HG02571 (cell line): Measurements from ENCODE around the gene CADPS.

Source experiments
- ATAC-seq: cut with Tn5 transposase; IDR thresholded peaks from one replicate; pipeline ENCODE4 v1.9.1; 2021; ENCODE audit warnings: mild to moderate bottlenecking, moderate library complexity; ENCODE audit not compliant: unreplicated experiment

CADPS gene

DNA sequence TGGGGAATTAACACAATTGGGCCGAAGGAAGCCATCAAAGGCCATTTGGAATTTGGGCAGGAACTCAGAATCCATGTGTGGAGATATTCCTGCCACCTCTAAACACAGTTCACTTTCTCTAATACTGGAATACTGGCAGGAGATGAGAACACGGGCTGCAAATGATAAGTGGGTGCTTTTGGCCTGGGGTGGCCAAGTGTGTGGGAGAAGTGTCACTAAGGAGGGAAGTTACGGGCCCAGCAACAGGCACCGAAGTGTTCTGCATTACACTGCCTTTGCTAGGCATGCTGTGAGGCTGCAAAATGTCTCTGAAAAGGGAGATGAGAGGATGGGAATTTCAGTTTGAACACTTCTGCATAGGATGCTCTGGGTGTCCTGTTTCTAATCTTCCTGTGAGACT lies 412.4 kb downstream of the CADPS start:
- no peak for ATAC-seq

DNA sequence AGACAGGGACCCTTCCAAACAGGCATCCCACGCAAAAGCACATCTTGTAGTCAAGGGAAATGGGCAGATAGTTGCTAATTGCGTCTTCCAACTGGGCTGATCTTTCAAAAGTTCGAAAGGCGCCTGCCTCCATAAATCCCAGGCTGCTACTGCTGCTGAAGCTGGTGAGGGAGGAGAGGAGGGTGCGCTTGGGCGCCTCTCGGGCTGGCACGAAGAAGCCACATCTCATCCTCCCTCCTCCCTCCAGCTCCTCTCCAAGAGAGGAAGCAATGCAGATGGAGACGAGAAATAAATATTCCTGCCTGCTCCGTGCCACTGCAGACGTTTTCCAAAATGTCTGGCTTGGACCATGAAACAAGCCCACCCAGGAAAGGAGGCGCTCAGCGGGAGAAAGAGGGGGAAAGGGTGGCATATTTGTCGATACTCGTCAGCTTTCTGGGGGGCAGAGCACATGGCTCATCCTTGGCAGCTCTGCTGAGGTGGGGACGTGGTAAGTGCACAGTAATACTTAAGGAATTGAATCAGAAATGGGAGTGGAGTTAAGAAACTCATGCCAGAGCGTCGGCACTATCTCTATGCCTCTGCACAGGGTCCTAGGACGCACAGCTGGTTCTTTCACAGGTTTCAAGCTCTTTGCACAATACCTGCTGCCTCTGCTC lies 413.0 kb downstream of the CADPS start:
- ATAC-seq = no peak

DNA sequence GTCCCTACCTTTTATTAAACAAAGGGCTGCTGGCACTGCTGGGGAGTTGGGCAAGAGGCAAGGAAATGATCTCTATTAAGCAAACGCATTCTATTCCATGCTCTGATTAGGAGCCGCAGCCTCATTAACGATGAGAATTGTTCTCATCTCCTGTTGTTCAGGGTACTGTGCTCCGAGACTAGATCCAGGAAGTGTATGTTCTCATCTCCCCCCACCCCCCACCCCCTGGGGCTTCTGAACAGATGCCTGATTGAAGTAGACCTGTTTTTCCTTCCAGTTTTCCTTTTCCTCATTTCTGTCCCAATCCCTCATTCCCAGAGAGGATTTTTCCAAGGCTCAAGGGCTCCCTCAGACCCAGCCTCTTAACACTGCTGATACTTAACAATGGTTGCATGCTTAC lies 420.3 kb downstream of the CADPS start:
- no peak for ATAC-seq

DNA sequence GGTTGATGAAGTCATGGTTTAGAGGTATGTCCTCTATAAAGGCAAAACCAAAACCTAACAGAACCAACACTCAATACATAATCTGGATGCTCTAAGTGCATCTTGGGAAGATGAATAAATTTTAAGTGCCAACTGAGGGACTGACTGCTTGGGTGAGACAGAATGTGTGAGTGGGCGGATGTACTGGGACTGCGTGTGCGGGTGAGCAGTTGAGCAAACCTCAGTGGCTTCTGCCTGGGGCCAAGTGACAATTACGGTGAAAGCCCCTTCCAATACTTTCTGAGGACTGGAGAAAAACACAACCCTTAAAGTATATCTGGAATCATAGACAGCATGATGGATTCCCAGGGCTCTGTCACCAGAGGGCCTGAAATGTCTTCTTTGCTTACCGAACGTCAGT lies 421.8 kb downstream of the CADPS start:
- no peak for ATAC-seq

DNA sequence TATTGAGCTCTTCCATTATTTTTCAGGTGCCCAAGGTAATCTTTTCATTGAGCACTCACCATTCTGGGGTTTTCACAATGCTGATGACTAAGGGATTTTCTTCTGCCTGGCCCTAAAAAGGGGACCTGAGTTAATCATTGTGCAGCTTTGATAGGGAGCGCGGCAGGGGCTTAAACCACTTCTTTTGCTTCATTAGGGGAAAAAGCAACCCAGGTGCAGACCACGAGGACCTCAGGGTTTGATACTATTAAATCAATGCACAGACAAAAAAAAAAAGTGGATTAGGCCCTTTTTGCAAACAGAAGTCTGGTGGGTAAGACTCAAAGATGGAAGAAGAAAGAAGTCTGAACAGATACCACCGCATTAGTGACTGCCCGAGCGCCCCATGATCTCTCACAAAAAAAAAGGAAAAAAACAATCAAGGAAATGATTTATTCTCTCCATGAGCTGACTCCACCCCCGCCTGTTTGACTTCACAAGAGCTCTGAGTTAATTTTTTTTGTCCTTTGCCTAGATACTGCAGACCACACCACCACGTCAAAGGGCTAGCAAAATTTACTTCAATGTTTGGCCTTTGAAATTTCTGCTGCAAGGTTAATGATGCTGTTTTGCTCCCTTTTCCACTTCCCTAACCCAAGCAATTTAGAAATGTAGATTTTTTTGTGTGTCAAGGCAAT lies 423.9 kb downstream of the CADPS start:
- no peak for ATAC-seq

DNA sequence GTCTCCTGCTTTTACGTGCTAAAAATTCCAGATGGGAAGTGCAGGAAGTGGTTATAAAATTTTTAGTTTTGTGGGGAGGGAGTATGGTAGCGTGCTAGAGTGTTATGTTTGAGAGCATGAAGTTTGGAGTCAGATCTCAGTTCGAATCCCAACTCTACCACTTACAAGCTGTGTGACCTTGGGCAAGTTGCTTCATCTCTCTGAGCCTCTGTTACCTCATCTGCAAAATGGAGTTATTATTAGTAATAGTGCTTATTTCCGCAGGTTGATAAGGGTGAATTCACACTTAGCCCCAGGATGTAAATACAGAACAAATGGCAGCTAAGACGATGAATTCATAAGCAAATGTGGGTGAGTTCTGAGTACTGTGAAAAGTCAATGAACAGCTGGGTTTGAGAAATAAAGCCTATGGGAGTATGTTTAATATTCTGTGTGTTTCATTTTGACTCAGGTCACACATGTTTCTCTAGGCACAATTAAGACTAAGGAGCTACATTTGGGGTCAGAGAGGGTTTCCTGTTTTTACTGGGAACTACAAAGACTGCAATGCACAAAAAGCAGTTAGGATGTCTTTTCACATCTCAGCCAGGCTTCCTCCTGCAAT lies 428.8 kb downstream of the CADPS start:
- no peak for ATAC-seq

DNA sequence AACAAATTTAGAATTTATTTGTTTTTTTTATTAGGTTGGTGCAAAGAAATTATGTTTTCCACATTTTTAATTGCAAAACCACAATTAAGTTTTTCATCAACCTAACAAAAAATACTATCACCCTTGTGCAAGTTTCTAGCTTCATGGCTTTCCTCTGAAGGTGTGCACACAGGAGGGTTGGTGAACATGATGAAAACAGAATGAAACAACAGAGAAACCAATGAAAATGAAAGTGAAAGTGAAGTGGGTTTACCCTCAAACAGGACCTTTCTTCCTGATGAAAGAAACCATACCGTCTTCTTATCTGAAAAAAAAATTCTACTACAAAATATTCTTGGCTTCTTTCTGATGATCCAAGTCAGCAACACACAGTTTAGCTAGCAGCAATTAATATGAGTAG lies 429.9 kb downstream of the CADPS start:
- ATAC-seq = no peak

DNA sequence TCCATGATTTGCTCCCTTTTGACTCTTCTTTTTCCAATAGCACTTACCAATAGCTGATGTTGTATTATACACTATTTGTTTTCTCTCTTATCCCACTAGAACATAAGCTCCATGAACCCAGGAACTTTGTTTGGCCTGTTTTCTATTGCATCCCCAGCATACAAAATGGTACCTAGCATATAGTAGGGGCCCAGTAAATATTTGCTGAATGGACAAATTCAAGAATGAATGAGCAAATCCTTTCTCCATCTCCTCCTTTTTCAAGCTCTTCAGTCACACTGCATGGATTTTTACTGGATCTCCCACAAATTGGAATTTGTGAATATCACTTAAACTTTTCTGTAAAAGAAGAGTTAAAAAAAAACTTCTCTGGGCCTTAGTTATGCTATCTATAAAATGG lies 435.2 kb downstream of the CADPS start:
- ATAC-seq = no peak

DNA sequence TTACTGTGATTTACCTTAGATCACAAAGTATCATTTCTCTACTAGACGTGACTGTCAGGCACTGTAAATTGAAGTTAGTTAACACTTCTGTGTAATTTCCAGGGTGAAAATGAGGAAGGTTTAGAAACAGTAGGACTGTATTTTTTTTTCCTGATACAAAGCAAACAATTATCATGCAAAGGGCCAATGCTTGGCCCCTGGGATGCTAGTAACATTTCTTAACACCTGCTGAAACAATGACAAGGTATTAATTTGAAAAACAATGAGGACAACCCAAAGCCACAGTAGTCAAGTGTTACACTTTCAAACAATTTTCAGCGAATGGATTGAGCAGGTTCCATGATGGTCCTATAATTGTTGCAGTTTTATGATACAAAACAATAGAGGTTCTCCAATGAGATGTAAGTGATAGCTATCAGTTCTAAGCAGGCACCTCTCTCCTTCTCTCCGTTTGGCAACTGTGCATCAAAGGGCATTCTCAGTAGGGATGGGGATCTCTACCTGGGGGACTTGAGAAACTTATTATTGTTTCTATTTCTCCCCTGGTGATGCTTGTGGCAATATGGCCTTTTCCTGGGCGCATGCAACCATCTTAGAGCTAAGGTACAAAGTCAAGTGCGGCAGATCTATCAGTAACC lies 435.9 kb downstream of the CADPS start:
- ATAC-seq = no peak

DNA sequence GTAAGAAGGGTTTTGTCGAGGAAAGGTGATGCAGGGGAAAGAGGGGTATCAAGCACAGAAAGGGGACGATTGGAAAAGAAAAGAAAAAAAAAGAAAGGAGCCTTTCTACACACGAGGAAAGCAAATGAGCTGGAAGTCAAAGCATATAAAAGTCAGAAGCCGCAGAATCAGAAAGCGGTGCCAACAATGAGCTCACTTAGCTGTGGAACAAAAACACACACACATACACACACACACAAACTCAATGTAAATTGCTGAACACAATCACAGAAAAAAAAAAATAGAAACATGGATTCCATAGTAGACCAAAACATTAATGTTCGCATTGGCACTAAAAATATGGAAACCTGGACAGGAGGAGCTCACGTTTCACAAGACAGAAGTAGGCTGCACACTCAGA lies 438.4 kb downstream of the CADPS start:
- ATAC-seq = no peak

DNA sequence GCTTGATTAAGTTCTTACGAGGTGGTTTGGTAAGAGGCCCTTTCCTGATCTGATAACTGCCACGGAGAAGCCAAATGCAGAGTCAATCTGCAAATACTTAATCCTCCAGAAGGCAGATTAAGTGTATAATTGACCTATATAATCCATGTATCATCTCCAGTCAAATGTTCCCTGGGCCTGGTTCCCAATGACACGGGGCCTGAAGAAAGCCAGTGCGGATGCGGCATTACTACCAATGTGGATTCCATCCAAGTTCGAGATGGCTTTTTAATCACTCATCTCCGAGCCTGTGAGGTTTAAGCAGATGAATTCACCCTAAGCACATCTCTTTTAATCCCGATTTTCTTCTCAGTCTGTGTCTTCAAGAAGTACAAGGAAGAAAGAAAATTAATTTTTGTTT lies 441.8 kb downstream of the CADPS start:
- ATAC-seq = no peak

DNA sequence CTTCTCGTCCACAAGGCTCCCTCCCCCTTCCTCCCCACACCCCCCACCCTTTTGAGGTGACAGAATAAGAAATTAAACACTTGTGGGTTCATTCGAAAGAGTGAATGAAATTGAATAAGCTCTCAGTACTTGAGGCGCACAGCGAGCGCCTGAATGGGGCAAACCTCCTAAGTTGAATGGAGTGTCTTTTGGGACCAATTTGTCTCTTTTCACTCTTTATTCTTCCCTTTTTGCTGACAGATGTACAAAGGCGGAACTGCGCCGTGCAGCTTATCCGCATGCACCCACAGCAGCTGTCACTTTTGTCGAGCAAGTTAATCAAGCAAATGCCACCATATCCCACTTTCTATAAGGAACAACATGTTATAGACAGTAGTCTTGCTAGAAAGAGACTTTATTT lies 454.0 kb downstream of the CADPS start:
- ATAC-seq = no peak

DNA sequence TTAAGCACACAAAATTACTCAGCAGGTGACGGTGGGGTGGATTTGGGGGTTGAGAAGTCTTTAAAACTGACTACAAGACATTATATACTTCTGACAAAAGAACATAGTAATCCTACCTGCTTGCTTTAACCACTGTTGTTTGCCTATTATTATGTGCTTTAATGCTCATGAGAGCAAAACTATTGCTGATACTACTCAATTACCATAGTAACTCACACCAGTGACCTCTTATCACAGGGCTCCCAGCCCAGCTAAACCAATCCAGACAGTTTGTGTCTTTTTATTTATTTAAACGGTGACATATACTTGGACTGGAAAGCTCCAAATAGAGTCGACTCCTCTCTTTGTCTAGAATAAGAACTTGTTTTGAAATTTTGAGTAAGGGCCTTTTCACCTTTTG lies 459.1 kb downstream of the CADPS start:
- ATAC-seq = no peak

DNA sequence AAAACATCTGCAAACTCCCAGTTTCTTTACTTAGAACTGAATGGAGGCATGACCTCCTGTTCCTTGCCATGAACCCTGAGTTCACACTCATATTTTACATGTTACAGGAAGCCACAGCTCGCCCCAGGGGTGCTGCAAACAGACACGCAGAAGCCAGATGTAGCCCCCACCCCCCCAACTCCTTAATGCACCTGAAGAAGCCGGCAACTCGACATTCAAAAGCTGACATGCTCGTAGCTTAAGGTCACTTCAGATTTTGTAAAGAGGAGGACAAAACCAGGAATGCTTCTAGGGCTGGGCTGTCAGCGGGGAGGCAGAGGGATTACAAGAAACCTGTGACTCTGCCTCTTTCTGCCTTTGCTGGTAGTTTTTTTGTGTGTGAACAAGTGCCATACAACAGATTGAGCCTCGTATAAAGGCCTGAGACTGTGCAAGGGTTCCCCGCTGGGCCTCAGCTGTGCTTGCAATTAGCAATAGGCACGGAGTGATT lies 459.9 kb downstream of the CADPS start:
- no peak for ATAC-seq

DNA sequence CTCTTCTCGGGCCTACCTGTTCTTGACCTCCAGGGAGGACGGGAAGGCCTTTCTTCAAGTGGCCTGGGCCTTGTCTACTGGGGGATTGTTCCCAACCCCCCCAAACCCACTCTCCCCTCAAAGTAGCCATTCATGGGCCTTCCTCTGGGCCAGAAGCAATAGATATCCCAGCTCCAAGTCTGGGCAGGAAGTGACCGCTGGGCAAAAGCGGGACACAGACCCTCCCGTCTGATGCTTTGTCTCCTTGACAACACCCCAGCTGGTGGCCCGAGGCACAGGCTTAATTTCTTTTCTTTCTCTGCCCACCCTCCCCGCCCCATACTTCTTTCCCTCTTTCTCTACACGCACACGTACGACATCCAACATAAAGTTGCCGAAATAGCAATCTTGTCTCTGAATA lies 460.4 kb downstream of the CADPS start:
- no peak for ATAC-seq

DNA sequence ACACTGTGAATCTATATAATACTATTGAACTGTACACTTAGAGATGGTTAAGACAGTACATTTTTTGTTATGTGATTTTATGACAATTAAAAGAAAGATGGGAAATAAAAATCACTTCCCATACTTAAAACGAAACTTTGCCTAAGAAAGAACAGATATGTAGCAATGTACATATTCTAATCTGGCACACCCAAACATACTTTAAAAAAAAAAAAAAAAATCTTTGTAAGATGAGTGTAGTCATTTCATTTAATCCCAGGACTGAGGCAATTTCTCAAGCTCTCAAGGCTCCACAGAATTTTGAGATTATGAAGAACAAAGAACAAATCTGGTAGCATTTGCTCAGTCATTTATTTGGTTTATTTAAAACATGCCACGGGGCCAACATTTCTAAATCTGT lies 461.5 kb downstream of the CADPS start:
- no peak for ATAC-seq

DNA sequence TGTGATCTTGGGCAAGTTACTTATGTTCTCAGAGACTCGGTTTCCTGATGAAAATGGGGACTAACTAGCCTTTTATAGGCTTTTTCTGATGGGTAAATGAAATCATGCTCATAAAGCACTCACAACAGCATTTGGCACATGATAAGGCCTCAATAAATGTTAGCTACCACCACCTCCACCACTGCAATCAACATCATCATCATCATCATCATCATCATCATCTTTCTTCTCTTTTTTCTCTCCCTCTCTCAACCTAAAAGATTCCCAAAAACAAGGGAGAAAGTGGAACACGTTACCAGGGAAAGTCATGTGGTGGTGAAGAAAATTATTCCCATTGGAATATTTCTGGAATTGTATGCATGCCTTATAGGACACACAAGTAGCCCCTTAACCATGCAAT lies 468.3 kb downstream of the CADPS start:
- no peak for ATAC-seq

DNA sequence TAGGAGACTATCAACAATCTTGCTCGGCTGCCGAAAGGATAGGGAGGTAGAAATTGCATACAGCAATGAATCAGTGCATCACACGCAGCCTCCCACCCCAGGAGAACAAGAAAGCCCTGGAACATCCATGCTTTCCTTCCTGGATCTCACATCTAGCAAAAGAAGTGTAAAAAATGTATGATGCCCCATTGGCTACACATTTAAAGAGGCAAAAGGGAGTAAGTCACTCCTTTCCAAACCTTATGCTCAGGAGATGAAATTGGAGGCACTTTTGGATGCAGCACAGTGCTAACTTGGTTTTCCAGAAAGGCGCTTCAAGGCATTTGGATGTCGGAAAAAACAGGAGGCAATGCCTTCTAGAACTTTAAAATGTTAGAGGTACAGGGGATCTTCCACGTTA lies 469.6 kb downstream of the CADPS start:
- no peak for ATAC-seq

DNA sequence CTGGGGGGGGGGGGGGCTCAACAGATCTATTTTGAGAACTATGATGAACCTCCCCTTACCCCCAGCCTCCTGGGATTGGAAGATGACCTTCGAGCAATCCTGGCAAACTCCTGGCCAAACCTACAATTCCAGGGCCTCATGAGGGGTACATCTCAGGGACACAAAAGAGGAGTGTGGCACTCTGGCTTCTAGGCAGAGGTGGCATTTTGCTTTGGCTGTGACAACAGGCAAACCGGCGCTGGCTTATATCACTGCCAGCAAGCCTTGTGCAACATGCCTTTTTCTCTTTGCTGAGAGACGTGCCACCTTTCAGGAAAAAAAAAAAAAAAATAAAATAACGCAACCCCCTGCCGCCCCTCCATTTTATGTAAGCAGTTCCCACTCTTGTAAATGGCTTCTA lies 470.1 kb downstream of the CADPS start:
- ATAC-seq = no peak

DNA sequence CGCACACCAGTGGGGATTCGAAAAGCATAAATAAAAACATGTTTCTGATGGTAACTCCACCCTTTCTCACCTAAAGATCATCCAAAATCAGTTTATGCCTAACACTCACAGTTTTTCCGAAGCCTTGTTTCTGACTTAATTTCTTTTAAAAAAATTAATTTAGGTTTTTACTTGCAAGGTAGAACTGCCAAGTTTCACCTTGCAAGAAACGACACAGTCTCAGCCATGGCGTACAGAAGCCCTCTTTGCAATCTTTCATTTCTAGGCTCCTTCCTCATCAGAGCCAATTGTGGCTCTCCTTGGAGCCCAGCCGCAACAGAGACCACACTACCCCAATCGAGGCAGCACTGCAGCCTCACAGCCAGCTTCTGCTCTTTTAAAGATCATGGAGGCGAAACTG lies 470.9 kb downstream of the CADPS start:
- ATAC-seq = no peak

DNA sequence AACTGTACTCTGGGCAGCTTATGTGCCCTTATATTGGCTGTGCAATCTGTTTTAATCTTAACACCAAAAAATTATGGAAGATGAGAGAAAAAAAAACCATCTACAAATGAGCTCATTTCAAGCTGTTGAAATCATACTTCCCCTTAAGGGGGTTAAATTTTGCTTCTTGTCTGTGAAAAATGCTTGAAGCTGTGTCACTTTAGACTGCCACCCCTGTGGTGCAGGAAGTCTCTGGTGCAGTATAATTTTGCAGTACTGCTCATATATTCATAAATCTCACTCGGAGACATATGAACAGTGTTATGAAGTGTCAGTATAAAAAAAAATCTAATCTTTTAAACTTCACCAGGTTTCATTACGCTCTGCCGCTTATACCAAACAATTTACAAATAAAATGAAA lies 471.5 kb downstream of the CADPS start:
- no peak for ATAC-seq
